ENCODE measurements around the gene MAPK4. TPM values are rescaled to one million over a fixed set of nuclear protein-coding genes. Genes with fewer than 3 reads are reported as not detected.

The MAPK4 gene
- total RNA-seq, 1 donor from 2014 or later = not detected

DNA sequence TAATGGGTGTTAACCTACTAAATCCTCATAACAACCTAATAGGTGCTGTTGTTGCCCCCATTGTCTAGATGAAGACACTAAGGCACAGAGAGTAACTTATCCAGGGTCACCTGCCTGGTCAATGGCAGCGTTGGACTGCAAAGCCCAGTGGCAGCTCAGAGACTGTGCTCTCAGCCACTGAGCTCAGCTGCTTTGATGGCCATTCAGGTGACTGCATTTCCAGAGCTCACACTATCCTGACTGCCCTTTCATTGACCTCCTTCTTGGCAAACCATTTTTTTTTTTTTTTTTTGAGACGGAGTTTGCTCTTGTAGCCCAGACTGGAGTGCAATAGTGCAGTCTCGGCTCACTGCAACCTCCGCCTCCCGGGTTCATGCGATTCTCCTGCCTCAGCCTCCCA is 115.2 kb downstream of the MAPK4 start:
- ChIA-PET CTCF (no interaction called here), POLR2A (interaction anchor here (0.6 kb wide), 1 partner anchor 588 kb away, joined by 5 read pairs; no protein-coding TSS in a partner anchor)
- Mint-ChIP-seq H3K4me1 (no peaks in the 10 kb centered on the region), H3K9me3 (no peaks in the 10 kb centered on the region), H3K36me3 (ENCODE audit: low read depth) (no peaks in the 10 kb centered on the region), H3K4me3 (no peak overlapping the region), H3K27ac (no peak overlapping the region), H3K27me3 (peaks cover 9% of the 10 kb centered on the region)
- ATAC-seq (ENCODE audit: low read depth) (no peak), DNase-seq (no peak)
- intact Hi-C loops (cut with micrococcal nuclease) = no loop called here
- TF ChIP-seq, protein P1, sequence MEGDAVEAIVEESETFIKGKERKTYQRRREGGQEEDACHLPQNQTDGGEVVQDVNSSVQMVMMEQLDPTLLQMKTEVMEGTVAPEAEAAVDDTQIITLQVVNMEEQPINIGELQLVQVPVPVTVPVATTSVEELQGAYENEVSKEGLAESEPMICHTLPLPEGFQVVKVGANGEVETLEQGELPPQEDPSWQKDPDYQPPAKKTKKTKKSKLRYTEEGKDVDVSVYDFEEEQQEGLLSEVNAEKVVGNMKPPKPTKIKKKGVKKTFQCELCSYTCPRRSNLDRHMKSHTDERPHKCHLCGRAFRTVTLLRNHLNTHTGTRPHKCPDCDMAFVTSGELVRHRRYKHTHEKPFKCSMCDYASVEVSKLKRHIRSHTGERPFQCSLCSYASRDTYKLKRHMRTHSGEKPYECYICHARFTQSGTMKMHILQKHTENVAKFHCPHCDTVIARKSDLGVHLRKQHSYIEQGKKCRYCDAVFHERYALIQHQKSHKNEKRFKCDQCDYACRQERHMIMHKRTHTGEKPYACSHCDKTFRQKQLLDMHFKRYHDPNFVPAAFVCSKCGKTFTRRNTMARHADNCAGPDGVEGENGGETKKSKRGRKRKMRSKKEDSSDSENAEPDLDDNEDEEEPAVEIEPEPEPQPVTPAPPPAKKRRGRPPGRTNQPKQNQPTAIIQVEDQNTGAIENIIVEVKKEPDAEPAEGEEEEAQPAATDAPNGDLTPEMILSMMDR (IDR thresholded peaks at IDR 0.05) = no peak

GRCh38 chr18:50678651-50679050 is 118.8 kb downstream of the MAPK4 start:
- intact Hi-C loops (cut with micrococcal nuclease) = no loop called here
- ChIA-PET POLR2A (no interaction called here), CTCF (no interaction called here)
- no peak for ATAC-seq (ENCODE audit: low read depth)
- H3K4me1 Mint-ChIP-seq = no peaks in the 10 kb centered on the region
- peaks cover 6% of the 10 kb centered on the region for H3K27me3 Mint-ChIP-seq
- TF ChIP-seq, protein P1 (IDR thresholded peaks at IDR 0.05) = no peak
- H3K4me3 Mint-ChIP-seq = no peak overlapping the region
- no peaks in the 10 kb centered on the region for H3K36me3 Mint-ChIP-seq (ENCODE audit: low read depth)
- DNase-seq = no peak
- no peak overlapping the region for H3K27ac Mint-ChIP-seq
- no peaks in the 10 kb centered on the region for H3K9me3 Mint-ChIP-seq

GRCh38 chr18:50679056-50679455 is 119.2 kb downstream of the MAPK4 start:
- H3K27me3 Mint-ChIP-seq = peaks cover 10% of the 10 kb centered on the region
- intact Hi-C loops (cut with micrococcal nuclease) = no loop called here

GRCh38 chr18:50679656-50680055 is 119.8 kb downstream of the MAPK4 start:
- intact Hi-C loops (cut with micrococcal nuclease) = no loop called here
- TF ChIP-seq, protein P1 (IDR thresholded peaks at IDR 0.05) = no peak
- Mint-ChIP-seq H3K27me3 (peaks cover 7% of the 10 kb centered on the region), H3K4me3 (no peak overlapping the region), H3K27ac (no peak overlapping the region), H3K36me3 (ENCODE audit: low read depth) (no peaks in the 10 kb centered on the region), H3K4me1 (no peaks in the 10 kb centered on the region), H3K9me3 (no peaks in the 10 kb centered on the region)
- ChIA-PET CTCF (no interaction called here), POLR2A (interaction anchor here (0.6 kb wide), 1 partner anchor 76 kb away, joined by 5 read pairs; no protein-coding TSS in a partner anchor)
- ATAC-seq (ENCODE audit: low read depth) (no peak), DNase-seq (no peak)

More at GRCh38 chr18:50679056-50679455, 119.2 kb downstream of the MAPK4 start:
- no peak overlapping the region for H3K27ac Mint-ChIP-seq
- no peaks in the 10 kb centered on the region for H3K9me3 Mint-ChIP-seq
- no peak overlapping the region for H3K4me3 Mint-ChIP-seq
- no peaks in the 10 kb centered on the region for H3K36me3 Mint-ChIP-seq (ENCODE audit: low read depth)
- DNase-seq (no peak), ATAC-seq (ENCODE audit: low read depth) (no peak)
- ChIA-PET CTCF (no interaction called here), POLR2A (no interaction called here)
- TF ChIP-seq, protein P1 (IDR thresholded peaks at IDR 0.05) = no peak
- H3K4me1 Mint-ChIP-seq = no peaks in the 10 kb centered on the region

DNA sequence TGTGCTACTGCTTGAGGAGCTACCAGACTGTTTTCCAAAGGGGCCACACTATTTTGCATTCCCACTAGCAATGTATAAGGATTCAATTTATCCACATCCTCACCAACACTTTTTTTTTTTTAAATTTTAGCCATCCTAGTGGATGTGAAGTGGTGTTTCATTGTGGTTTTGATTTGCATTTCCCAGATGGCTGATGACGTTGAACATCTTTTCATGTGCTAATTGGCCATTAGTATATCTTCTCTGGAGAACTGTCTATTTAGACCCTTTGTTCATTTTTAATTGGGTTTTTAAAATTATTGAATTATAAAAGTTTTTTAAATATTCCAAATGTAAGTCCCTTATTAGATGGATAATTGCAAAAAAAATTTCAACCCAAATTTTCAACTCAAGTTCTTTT is 121.1 kb downstream of the MAPK4 start:
- Mint-ChIP-seq H3K9me3 (no peaks in the 10 kb centered on the region), H3K27ac (no peak overlapping the region), H3K4me3 (no peak overlapping the region), H3K36me3 (ENCODE audit: low read depth) (no peaks in the 10 kb centered on the region), H3K27me3 (peaks cover 7% of the 10 kb centered on the region), H3K4me1 (no peaks in the 10 kb centered on the region)
- ATAC-seq (ENCODE audit: low read depth) = no peak
- POLR2A ChIA-PET = no interaction called here
- TF ChIP-seq, protein P1 (IDR thresholded peaks at IDR 0.05) = no peak
- CTCF ChIA-PET = no interaction called here
- intact Hi-C loops (cut with micrococcal nuclease) = no loop called here
- DNase-seq = no peak
